Heart left ventricle (tissue), 16 donors: ENCODE measurements around the gene RALGPS1. TPM values are rescaled to one million over a fixed set of nuclear protein-coding genes. Genes with fewer than 3 reads are reported as not detected.

Source experiments
- ATAC-seq, 4 donors: fragments of 200-7000 bp; cut with Tn5 transposase; one replicate each; pipeline ENCODE4 v1.9.1; 2020 to 2022; ENCODE audit warnings: moderate library complexity in 4 of 4, mild to moderate bottlenecking in 3 of 4, moderate number of reproducible peaks in 1 of 4
- DNase-seq, 5 donors: peaks; one replicate each; pipeline ENCODE4 v3.0.0-alpha.2; 2020
- H3K27ac ChIP-seq, 12 donors: fragments of 200-600 bp; sonication (generic) in 4 of 12; one replicate each; pipeline versions ENCODE4 v1.5.0 to v1.8.0; 2016 to 2022; ENCODE audit warnings: mild to moderate bottlenecking in 2 of 12
- H3K27me3 ChIP-seq, 9 donors: fragments of 200-600 bp; sonication (generic) in 2 of 9; one replicate each; pipeline versions ENCODE4 v1.5.1 to v1.8.0; 2016 to 2022; ENCODE audit warnings: mild to moderate bottlenecking in 3 of 9
- H3K36me3 ChIP-seq, 9 donors: fragments of 200-600 bp; sonication (generic) in 2 of 9; one replicate each; pipeline versions ENCODE4 v1.5.0 to v1.8.0; 2018 to 2022; ENCODE audit warnings: mild to moderate bottlenecking in 2 of 9
- H3K4me1 ChIP-seq, 12 donors: fragments of 200-600 bp; sonication (generic) in 4 of 12; one replicate each; pipeline versions ENCODE4 v1.5.0 to v1.8.0; 2016 to 2022; ENCODE audit warnings: mild to moderate bottlenecking in 3 of 12
- H3K4me3 ChIP-seq, 12 donors: fragments of 200-600 bp; sonication (generic) in 4 of 12; one replicate each; pipeline versions ENCODE4 v1.5.0 to v1.8.0; 2017 to 2022; ENCODE audit warnings: mild to moderate bottlenecking in 9 of 12, moderate library complexity in 4 of 12
- H3K9me3 ChIP-seq, 12 donors: fragments of 200-600 bp; sonication (generic) in 4 of 12; one replicate each; pipeline versions ENCODE4 v1.5.0 to v1.8.0; 2016 to 2022; ENCODE audit warnings: mild to moderate bottlenecking in 1 of 12
- CTCF ChIP-seq, 12 donors: fragments of 200-600 bp; sonication (generic) in 4 of 12; IDR thresholded peaks; one replicate each; pipeline versions ENCODE4 v1.5.0 to v1.8.0; 2018 to 2022; ENCODE audit warnings: antibody characterized with exemption in 12 of 12, mild to moderate bottlenecking in 5 of 12
- POLR2A ChIP-seq, 2 donors: fragments of 450-650 bp; IDR thresholded peaks; one replicate each; pipeline ENCODE4 v1.6.1; 2017; ENCODE audit warnings: antibody characterized with exemption in 2 of 2, mild to moderate bottlenecking in 2 of 2, moderate library complexity in 2 of 2
- WGBS, 4 donors: extraction: QIAGEN DNeasy Blood & Tissue Kit in 2 of 4; methylation state at CpG; one replicate each; pipeline versions ENCODE4 v1.1.5 to v1.1.7; 2013 to 2018; 5-methylcytosine and 5-hydroxymethylcytosine counted together
- intact Hi-C, 10 donors: fragments of 100-400 bp; cut with DNase I; formaldehyde crosslinking; loops; one replicate each; pipeline versions ENCODE4 v1.11.1 to v1.14.2; 2022
- polyA plus RNA-seq, 2 donors: library from polyadenylated mRNA; stranded (reverse); fragments of 200-250 nt; gene quantifications; one replicate each; pipeline ENCODE4 v1.2.3, GENCODE V29; 2013
- total RNA-seq, 9 donors: library from RNA; depleted of rRNA in 2 of 9; stranded (reverse); fragments of >200 nt in 2 of 9; fragmentation: NEBNext Ultra II Directional in 3 of 9; extraction: Animal tissue kit (Norgen Biotek cat#: 25700) in 3 of 9; gene quantifications; one replicate each; pipeline versions ENCODE4 v1.1.0 to v1.2.4, GENCODE V29; 2016 to 2023
- donor health status: ischemic (EF 13 %, LVEDD 7.1; RV severe dilation, severe dysfunction).
- donor health status: healthy with polysubstance abuse.
- donor health status: DM: no; HTN: yes; CAD: no.
- donor health status: DM: no; HTN: no; CAD: no.
- donor health status: ischemic (EF 25% LVEDD 6.9; RV normal size, moderate dysfunction).
- donor health status: ischemic (EF 25% LVEDD 5.7; RV mildly dilated, moderate dysfunction).
- donor health status: healthy.
- donor health status: DM: yes; HTN: yes; CAD: no.
- donor health status: ischemic (EF 35%, LVEDD 5.7; RV mildly dilated, moderate dysfunction).
- donor health status: nonischemic (EF 11% LVEDD 7.7; RV severe dilation, severe dysfunction).
- donor health status: DM: yes; HTN: yes; CAD: no.
- donor health status: PGD.
- donor health status: ischemic (EF 29% LVEDD 5.4; RV normal size, mild dysfunction).
- donor health status: nonischemic (EF 23%, LVEDD 6.1; RV moderate dilation, normal function).

Gene RALGPS1
- total and polyA plus RNA-seq, 11 donors, result 8.0 to 21.8 (median 14.4) TPM

GRCh38 chr9:127197186-127197860, 282.7 kb downstream of the RALGPS1 start:
- Histone ChIP-seq H3K9me3 (no peaks in the 10 kb centered on the region), H3K4me1 (peaks cover 4 to 37% (median 28%) of the 10 kb centered on the region in 12 donors), H3K27me3 (no peaks in the 10 kb centered on the region), H3K27ac (peak overlapping the region in 11 of 12 donors; percentile 43 to 81 (median 72)), H3K4me3 (no peak overlapping the region), H3K36me3 (no peaks in the 10 kb centered on the region)
- peak in 3 of 5 donors; percentile 39 to 62 (median 51) for DNase-seq
- TF ChIP-seq CTCF (IDR thresholded peaks at IDR 0.05) (peak in 2 of 12 donors; percentile 9 to 21), POLR2A (IDR thresholded peaks at IDR 0.05) (no peak)
- ATAC-seq, result peak; percentile 27 to 59 (median 52)
- 41 to 57% (median 47%) methylated on average over 11 to 13 of the region's 13 CpGs for WGBS, 4 donors
- intact Hi-C loops, result loop anchor here in 7 of 10 donors (2.0 to 10.0 kb wide), 8 partner anchors 60 to 235 kb away; partner anchors contain the start of gene ANGPTL2 (in 2 of the 7)

GRCh38 chr9:127197861-127198430, 283.4 kb downstream of the RALGPS1 start:
- no peaks in the 10 kb centered on the region for H3K36me3 ChIP-seq
- no peak overlapping the region for H3K4me3 ChIP-seq
- peak overlapping the region in 11 of 12 donors; percentile 43 to 81 (median 72) for H3K27ac ChIP-seq
- 58 to 66% (median 65%) methylated on average over 8 of the region's 8 CpGs for WGBS, 4 donors
- H3K9me3 ChIP-seq, result no peaks in the 10 kb centered on the region
- intact Hi-C loops, result loop anchor here in 9 of 10 donors (1.0 to 10.0 kb wide), 12 partner anchors 61 to 258 kb away; partner anchors contain the start of gene ANGPTL2 (in 2 of the 9)
- DNase-seq (peak in 1 of 5 donors; percentile 46), ATAC-seq (peak in 2 of 4 donors; percentile 21 to 27)
- peaks cover 4 to 37% (median 28%) of the 10 kb centered on the region in 12 donors for H3K4me1 ChIP-seq
- TF ChIP-seq POLR2A (IDR thresholded peaks at IDR 0.05) (no peak), CTCF (IDR thresholded peaks at IDR 0.05) (no peak)
- H3K27me3 ChIP-seq, result no peaks in the 10 kb centered on the region

- Histone ChIP-seq H3K27me3 (no peaks in the 10 kb centered on the region), H3K4me1 (peaks cover 4 to 37% (median 28%) of the 10 kb centered on the region in 12 donors), H3K36me3 (no peaks in the 10 kb centered on the region), H3K4me3 (no peak overlapping the region), H3K9me3 (no peaks in the 10 kb centered on the region), H3K27ac (peak overlapping the region in 11 of 12 donors; percentile 43 to 81 (median 72))
- intact Hi-C loops, result loop anchor here in 8 of 10 donors (1.0 to 10.0 kb wide), 11 partner anchors 61 to 258 kb away; partner anchors contain the start of gene ANGPTL2 (in 1 of the 8)
- WGBS, 4 donors, result 74 to 85% (median 81%) methylated on average over 5 to 7 of the region's 7 CpGs
- TF ChIP-seq CTCF (IDR thresholded peaks at IDR 0.05) (no peak), POLR2A (IDR thresholded peaks at IDR 0.05) (no peak)
- DNase-seq (no peak), ATAC-seq (no peak)
These were observed 284.0 kb downstream of the RALGPS1 start for GRCh38 chr9:127198587-127198986.
